ENCODE data around the gene IFNAR2.
"Not testable (repeated sequence)": the region's sequence is repeated elsewhere in the genome, so short reads cannot be mapped to it uniquely, and the experiment has no call there.

IFNAR2 gene

DNA sequence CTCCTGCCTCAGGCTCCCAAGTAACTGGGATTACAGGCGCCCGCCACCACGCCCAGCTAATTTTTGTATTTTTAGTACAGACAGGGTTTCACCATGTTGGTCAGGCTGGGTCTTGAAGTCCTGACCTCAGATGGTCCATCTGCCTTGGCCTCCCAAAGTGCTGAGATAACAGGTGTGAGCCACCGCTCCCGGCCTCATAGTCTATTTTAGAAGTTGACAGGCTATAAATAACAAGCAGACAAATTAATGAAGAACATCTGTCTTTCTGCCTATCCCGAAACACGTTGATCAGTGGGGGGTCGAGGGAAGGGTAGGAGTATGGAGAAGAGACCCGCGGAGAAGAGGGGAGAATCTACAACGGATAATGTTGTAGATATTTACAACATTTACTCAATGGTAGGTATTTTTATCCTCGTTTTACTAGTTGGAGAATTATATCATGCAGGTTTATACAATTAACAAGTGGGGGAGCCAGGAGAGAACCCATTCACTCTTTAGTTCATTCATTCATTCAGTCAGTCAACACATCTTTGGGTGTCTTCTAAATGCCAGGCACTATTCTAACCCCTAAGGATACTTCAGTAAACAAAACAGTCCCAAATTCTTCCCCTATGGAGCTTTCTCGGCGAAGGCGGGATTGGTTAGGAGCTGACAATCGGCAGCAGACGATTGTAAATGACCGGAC lies 497 bp upstream of the IFNAR2 start:
- Mint-ChIP-seq H3K4me3 (peak overlapping the region; percentile 77), H3K27ac (peak overlapping the region; percentile 79), H3K27me3 (peaks cover 11% of the 10 kb centered on the region), H3K36me3 (peaks cover 22% of the 10 kb centered on the region), H3K9me3 (no peaks in the 10 kb centered on the region), H3K4me1 (peaks cover 39% of the 10 kb centered on the region)
- no peak for DNase-seq
- CTCF ChIA-PET, result interaction anchor here (0.7 kb wide), 1 partner anchor 220 kb away, joined by 3 read pairs; no protein-coding TSS in a partner anchor

GRCh38 chr21:33230545-33231324 lies 997 bp downstream of the IFNAR2 start:
- no peaks in the 10 kb centered on the region for H3K9me3 Mint-ChIP-seq
- peaks cover 34% of the 10 kb centered on the region for H3K36me3 Mint-ChIP-seq
- CTCF ChIA-PET, result interaction anchor here (1.1 to 1.5 kb wide), 2 partner anchors 12 to 131 kb away, joined by 4 to 6 read pairs; no protein-coding TSS in a partner anchor
- no peaks in the 10 kb centered on the region for H3K27me3 Mint-ChIP-seq
- peaks cover 44% of the 10 kb centered on the region for H3K4me1 Mint-ChIP-seq
- H3K4me3 Mint-ChIP-seq, result peak overlapping the region; percentile 86
- peak overlapping the region; percentile 94 for H3K27ac Mint-ChIP-seq
- DNase-seq, result peak; percentile 59

DNA sequence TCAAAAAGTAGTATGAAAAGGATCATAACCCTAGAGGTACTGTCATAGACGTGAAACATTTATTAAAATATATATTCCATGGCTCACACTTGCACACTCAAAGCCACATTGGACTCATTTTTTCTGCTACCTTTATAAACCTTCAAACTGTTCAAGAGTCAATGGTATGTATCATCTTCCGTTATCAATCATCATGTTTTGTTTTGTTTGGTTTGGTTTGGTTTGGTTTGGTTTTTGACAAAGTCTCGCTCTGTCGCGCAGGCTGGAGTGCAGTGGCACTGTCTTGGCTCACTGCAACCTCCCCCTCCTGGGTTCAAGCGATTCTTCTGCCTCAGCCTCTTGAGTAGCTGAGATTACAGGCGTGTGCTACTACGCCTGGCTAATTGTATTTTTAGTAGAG lies 1.8 kb downstream of the IFNAR2 start:
- H3K27ac Mint-ChIP-seq, result peak overlapping the region; percentile 94
- H3K36me3 Mint-ChIP-seq, result peaks cover 40% of the 10 kb centered on the region
- H3K9me3 Mint-ChIP-seq, result no peaks in the 10 kb centered on the region
- no peaks in the 10 kb centered on the region for H3K27me3 Mint-ChIP-seq
- CTCF ChIA-PET, result interaction anchor here (1.1 to 1.5 kb wide), 2 partner anchors 11 to 130 kb away, joined by 4 to 6 read pairs; no protein-coding TSS in a partner anchor
- DNase-seq, result peak; percentile 46
- H3K4me3 Mint-ChIP-seq, result peak overlapping the region; percentile 86
- peaks cover 52% of the 10 kb centered on the region for H3K4me1 Mint-ChIP-seq

DNA sequence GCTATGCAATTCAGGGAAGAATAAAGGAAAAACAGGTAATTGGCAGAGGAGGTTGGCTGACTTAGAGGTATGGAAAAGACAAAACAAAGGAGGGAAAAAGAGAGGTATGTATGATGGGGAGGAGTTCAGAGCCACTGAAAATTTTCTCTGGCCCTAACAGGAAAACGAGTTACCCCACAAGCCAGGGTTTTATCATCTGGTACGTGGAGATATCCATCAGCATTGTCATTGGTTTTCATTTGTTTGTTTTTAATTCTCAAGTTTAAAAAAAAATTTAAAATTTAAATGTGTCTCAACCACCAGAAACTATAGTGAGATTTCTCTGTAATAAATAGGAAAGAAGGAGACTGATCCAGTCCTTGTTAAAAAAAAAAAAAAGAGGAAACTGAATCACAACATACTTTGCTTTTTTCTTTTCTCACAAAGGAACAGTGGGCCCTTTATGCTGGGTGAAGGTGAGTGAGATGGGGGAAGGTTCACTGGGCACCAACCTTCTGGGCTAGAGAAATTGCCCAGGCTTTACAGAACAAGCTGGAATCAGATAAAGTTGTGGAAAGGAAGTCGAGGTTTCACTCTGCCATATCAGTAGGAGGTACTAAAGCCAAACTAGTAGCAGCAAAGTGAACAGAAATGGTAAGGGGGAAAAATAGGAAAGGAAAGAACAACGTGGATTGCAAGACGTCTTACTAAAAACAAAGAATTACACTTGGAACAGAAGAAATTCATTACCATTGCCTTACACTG lies 2.7 kb downstream of the IFNAR2 start:
- CTCF ChIA-PET, result interaction anchor here (1.4 to 1.5 kb wide), 2 partner anchors 33 to 129 kb away, joined by 5 to 6 read pairs; partner anchors contain the start of gene IL10RB
- Mint-ChIP-seq H3K9me3 (no peaks in the 10 kb centered on the region), H3K27ac (peak overlapping the region; percentile 94), H3K36me3 (peaks cover 47% of the 10 kb centered on the region), H3K4me3 (peak overlapping the region; percentile 86), H3K4me1 (peaks cover 60% of the 10 kb centered on the region), H3K27me3 (no peaks in the 10 kb centered on the region)
- no peak for DNase-seq

GRCh38 chr21:33234635-33235520 lies 5.1 kb downstream of the IFNAR2 start:
- peaks cover 69% of the 10 kb centered on the region for H3K4me1 Mint-ChIP-seq
- no peaks in the 10 kb centered on the region for H3K9me3 Mint-ChIP-seq
- H3K27me3 Mint-ChIP-seq, result no peaks in the 10 kb centered on the region
- no peak overlapping the region for H3K4me3 Mint-ChIP-seq
- H3K27ac Mint-ChIP-seq, result no peak overlapping the region
- CTCF ChIA-PET, result no interaction called here
- no peak for DNase-seq
- peaks cover 58% of the 10 kb centered on the region for H3K36me3 Mint-ChIP-seq

DNA sequence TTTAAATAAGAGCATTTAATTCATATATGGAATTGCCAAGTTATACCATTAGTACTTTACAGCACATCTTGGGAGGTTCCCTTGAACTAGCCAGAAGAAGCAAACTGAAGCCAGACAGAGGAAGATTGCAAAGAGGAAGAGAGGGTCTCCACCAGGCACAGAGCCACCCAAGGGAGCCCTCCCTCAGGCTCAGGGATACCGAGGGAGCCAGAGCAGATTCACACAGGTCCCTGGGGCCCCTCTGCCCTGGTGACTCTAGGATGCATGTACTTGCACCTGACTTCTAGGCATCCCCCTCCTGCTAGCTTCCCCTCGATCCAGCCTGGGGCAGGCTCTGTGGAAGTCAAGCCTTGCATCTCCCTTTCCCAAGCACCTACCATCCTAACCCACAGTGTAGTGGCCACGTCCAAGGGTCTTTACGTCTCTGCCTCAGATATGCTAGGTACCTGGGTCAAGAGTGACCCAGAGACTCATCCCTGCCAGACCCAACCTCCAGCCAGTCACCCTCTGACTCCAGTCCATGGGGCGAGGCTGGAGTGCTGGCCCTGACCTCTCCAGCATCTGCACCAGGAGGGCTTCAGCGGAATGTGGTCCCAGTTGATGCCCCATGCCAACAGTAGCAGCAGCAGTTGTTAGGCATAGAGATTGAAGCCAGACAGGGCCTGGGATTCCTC lies 6.4 kb downstream of the IFNAR2 start:
- Mint-ChIP-seq H3K27ac (no peak overlapping the region), H3K36me3 (peaks cover 62% of the 10 kb centered on the region), H3K9me3 (no peaks in the 10 kb centered on the region), H3K4me3 (no peak overlapping the region), H3K4me1 (peaks cover 82% of the 10 kb centered on the region), H3K27me3 (no peaks in the 10 kb centered on the region)
- DNase-seq, result no peak
- CTCF ChIA-PET, result no interaction called here

GRCh38 chr21:33236766-33237165 lies 7.0 kb downstream of the IFNAR2 start:
- Mint-ChIP-seq H3K4me3 (no peak overlapping the region), H3K36me3 (peaks cover 63% of the 10 kb centered on the region), H3K27ac (peak overlapping the region; percentile 62), H3K4me1 (peaks cover 85% of the 10 kb centered on the region), H3K27me3 (no peaks in the 10 kb centered on the region), H3K9me3 (no peaks in the 10 kb centered on the region)
- CTCF ChIA-PET, result no interaction called here
- no peak for DNase-seq

- Mint-ChIP-seq H3K27ac (peak overlapping the region; percentile 73), H3K4me1 (peaks cover 86% of the 10 kb centered on the region), H3K27me3 (no peaks in the 10 kb centered on the region), H3K9me3 (no peaks in the 10 kb centered on the region), H3K36me3 (peaks cover 64% of the 10 kb centered on the region), H3K4me3 (no peak overlapping the region)
- DNase-seq, result no peak
- CTCF ChIA-PET, result interaction anchor here (1.4 kb wide), 1 partner anchor 36 kb away, joined by 4 read pairs; no protein-coding TSS in a partner anchor
These were observed 7.7 kb downstream of the IFNAR2 start for GRCh38 chr21:33237486-33237885.

GRCh38 chr21:33238146-33238545 lies 8.4 kb downstream of the IFNAR2 start:
- H3K9me3 Mint-ChIP-seq, result no peaks in the 10 kb centered on the region
- CTCF ChIA-PET, result interaction anchor here (0.7 to 1.5 kb wide), 4 partner anchors 27 to 123 kb away, joined by 3 to 4 read pairs (median 4); no protein-coding TSS in a partner anchor
- DNase-seq, result no peak
- H3K36me3 Mint-ChIP-seq, result peaks cover 58% of the 10 kb centered on the region
- H3K27ac Mint-ChIP-seq, result peak overlapping the region; percentile 86
- H3K27me3 Mint-ChIP-seq, result no peaks in the 10 kb centered on the region
- peaks cover 80% of the 10 kb centered on the region for H3K4me1 Mint-ChIP-seq
- H3K4me3 Mint-ChIP-seq, result peak overlapping the region; percentile 16

DNA sequence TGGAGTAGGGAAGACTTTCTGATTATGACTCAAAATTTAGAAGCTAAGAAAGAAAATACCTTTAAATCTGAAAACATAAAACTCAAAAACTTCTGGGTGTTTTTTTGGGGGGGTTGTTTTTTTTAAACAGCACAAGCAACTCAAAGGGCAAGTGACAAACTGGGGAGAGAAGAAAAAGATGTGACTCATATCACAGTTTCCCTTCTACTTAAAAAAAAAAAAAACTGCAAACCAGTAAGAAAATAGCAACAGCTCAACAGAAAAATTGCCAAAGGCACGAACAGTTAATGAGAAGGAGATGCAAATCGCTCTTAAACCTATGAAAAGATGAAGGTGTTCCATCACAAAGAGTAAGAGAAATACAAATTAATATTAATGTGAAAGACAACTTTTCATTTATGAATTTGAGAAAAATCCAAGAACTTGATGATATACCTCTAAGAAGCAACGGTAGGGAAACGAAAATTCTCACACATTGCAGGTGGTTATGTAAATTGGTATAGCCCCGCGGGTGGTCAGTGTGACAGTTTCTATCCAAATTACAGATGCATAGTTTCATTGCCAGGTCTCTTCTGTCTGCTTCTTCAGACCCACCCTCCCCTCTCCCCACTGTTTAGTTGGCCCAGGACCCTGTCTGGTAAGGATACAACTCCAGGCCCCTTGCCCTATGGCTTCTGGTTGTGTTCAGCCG lies 9.0 kb downstream of the IFNAR2 start:
- peak overlapping the region; percentile 22 for H3K4me3 Mint-ChIP-seq
- H3K27ac Mint-ChIP-seq, result peak overlapping the region; percentile 86
- H3K4me1 Mint-ChIP-seq, result peaks cover 80% of the 10 kb centered on the region
- no peak for DNase-seq
- peaks cover 58% of the 10 kb centered on the region for H3K36me3 Mint-ChIP-seq
- no peaks in the 10 kb centered on the region for H3K9me3 Mint-ChIP-seq
- H3K27me3 Mint-ChIP-seq, result no peaks in the 10 kb centered on the region
- CTCF ChIA-PET, result interaction anchor here (0.7 to 1.5 kb wide), 4 partner anchors 27 to 122 kb away, joined by 3 to 4 read pairs (median 4); no protein-coding TSS in a partner anchor

DNA sequence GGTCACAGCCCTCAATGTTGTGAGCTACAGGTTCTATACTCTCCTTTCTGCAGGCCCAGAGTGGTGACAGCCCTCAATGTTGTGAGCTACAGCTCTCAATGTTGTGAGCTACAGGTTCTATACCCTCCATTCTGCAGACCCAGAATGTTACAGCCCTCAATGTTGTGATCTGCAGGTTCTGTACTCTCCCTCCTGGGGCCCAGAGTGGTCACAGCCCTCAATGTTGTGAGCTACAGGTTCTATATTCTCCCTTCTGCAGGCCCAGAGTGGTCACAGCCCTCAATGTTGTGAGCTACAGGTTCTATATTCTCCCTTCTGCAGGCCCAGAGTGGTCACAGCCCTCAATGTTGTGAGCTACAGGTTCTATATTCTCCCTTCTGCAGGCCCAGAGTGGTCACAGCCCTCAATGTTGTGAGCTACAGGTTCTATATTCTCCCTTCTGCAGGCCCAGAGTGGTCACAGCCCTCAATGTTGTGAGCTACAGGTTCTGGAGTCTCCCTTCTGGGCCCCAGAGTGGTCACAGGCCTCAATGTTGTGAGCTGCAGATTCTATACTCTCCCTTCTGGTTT lies 9.9 kb downstream of the IFNAR2 start:
- not testable (repeated sequence) for DNase-seq, H3K9me3 Mint-ChIP-seq, H3K4me3 Mint-ChIP-seq, H3K27me3 Mint-ChIP-seq, H3K27ac Mint-ChIP-seq
- H3K4me1 Mint-ChIP-seq, result peaks cover 82% of the 10 kb centered on the region
- H3K36me3 Mint-ChIP-seq, result peaks cover 60% of the 10 kb centered on the region
- CTCF ChIA-PET, result interaction anchor here (1.4 to 1.5 kb wide), 2 partner anchors 36 to 121 kb away, joined by 4 read pairs; no protein-coding TSS in a partner anchor

DNA sequence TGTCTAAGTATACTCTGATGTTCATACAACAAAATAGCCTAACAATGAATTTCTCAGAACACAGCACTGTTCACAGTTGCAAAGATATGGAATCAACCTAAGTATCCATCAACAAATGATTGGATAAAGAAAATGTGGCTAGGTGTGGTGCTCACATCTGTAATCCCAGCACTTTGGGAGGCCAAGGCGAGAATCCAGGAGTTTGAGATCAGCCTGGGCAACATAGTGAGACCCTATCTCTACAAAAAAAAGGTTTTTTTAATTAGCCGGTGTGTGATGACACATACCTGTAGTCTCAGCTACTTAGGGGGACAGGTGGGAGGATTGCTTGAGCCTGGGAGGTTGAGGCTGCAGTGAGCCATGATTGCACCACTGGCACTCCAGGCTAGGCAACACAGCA lies 10.7 kb downstream of the IFNAR2 start:
- DNase-seq, result no peak
- H3K4me3 Mint-ChIP-seq, result no peak overlapping the region
- peaks cover 87% of the 10 kb centered on the region for H3K4me1 Mint-ChIP-seq
- no peaks in the 10 kb centered on the region for H3K27me3 Mint-ChIP-seq
- peaks cover 61% of the 10 kb centered on the region for H3K36me3 Mint-ChIP-seq
- no peak overlapping the region for H3K27ac Mint-ChIP-seq
- H3K9me3 Mint-ChIP-seq, result no peaks in the 10 kb centered on the region
- CTCF ChIA-PET, result interaction anchor here (0.6 to 1.5 kb wide), 3 partner anchors 13 to 317 kb away, joined by 3 read pairs; no protein-coding TSS in a partner anchor

Data from activated naive CD4-positive, alpha-beta T cell treated with anti-CD3 and anti-CD28 coated beads, Interleukin-2, amount 10 ng/mL, durations not matched to agents 7 days and 5 days (primary cell).